Activated CD4-positive, alpha-beta T cell treated with anti-CD3 and anti-CD28 coated beads for 36 hours (primary cell): ENCODE results near the gene PALS2. TPM values are rescaled to one million over a fixed set of nuclear protein-coding genes. Genes with fewer than 3 reads are reported as not detected.

Source experiments
- ATAC-seq: fragments of 200-7000 bp; cut with Tn5 transposase; one replicate; pipeline ENCODE4 v1.10.0; 2021; ENCODE audit warnings: mild to moderate bottlenecking, moderate library complexity
- CTCF ChIA-PET: fragments of 350-600 bp; sonication (Branson Sonifier 250); formaldehyde crosslinking; loops from one replicate; lab custom pipeline; 2021; ENCODE audit warnings: antibody characterized with exemption; lab: Charles Lee
- POLR2A ChIA-PET: fragments of 350-600 bp; sonication (Branson Sonifier 250); formaldehyde crosslinking; loops from one replicate; lab custom pipeline; 2021; ENCODE audit warnings: antibody characterized with exemption, inconsistent platforms; lab: Charles Lee
- DNase-seq: peaks from one replicate; pipeline ENCODE4 v3.0.0-alpha.2; 2020
- H3K27ac Mint-ChIP-seq: one replicate; pipeline ENCODE4 v1.8.0; 2021; ENCODE audit warnings: mixed read lengths
- H3K27me3 Mint-ChIP-seq: one replicate; pipeline ENCODE4 v1.8.0; 2021; ENCODE audit warnings: mixed read lengths
- H3K36me3 Mint-ChIP-seq: one replicate; pipeline ENCODE4 v1.8.0; 2021; ENCODE audit warnings: low read depth, mixed read lengths
- H3K4me1 Mint-ChIP-seq: one replicate; pipeline ENCODE4 v1.8.0; 2021; ENCODE audit warnings: mixed read lengths
- H3K4me3 Mint-ChIP-seq: one replicate; pipeline ENCODE4 v1.8.0; 2021; ENCODE audit warnings: mild to moderate bottlenecking, moderate library complexity, mixed read lengths
- H3K9me3 Mint-ChIP-seq: one replicate; pipeline ENCODE4 v1.8.0; 2021; ENCODE audit warnings: low read depth, mixed read lengths
- intact Hi-C, 2 experiments: fragments of 100-400 bp; cut with DNase I in 1 of 2; cut with micrococcal nuclease in 1 of 2; formaldehyde crosslinking; loops; one replicate each; pipeline versions ENCODE4 v1.14.2 to v1.15.1; 2022 to 2024; cut with DNase I, micrococcal nuclease
- total RNA-seq, 2 experiments: library from RNA; stranded (reverse); gene quantifications; one replicate each; pipeline ENCODE4 v1.2.3, GENCODE V29; 2021

Gene PALS2
- total RNA-seq, 2 experiments from 2014 or later = 20.8 to 41.7 TPM

DNA sequence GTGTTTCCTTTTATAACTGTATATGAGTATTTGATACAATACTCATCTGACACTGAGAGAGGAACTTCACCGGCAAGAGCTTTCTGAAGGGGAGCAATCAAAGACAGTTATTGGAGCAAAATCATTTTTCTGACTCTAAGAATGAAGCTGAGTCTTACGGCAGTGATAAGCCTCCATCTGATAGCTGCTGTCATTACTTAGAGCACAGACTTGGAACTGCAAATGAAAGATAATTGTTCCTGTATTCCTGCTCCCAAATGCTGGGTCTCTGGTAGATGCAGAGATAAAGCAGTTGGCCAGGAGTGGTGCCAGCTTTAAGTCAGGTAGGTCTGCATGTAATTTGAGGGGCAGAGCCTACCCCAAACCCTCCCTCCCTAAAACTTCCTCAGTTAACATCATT is 2.3 kb upstream of the PALS2 start:
- H3K9me3 Mint-ChIP-seq = no peaks in the 10 kb centered on the region
- ChIA-PET POLR2A (interaction anchor here (0.6 kb wide), 1 partner anchor 58 kb away, joined by 4 read pairs; no protein-coding TSS in a partner anchor), CTCF (no interaction called here)
- H3K36me3 Mint-ChIP-seq = no peaks in the 10 kb centered on the region
- H3K4me3 Mint-ChIP-seq = no peak overlapping the region
- intact Hi-C loops = loop anchor here (5.0 to 10.0 kb wide), 9 partner anchors 184 to 1631 kb away; partner anchors contain the start of genes CBX3 (in 1 of the 2), CCDC126 (in 1 of the 2), FAM221A (in 1 of the 2) and GSDME (in 1 of the 2)
- peaks cover 15% of the 10 kb centered on the region for H3K27me3 Mint-ChIP-seq
- ATAC-seq (no peak), DNase-seq (no peak)
- H3K27ac Mint-ChIP-seq = no peak overlapping the region
- peaks cover 27% of the 10 kb centered on the region for H3K4me1 Mint-ChIP-seq

DNA sequence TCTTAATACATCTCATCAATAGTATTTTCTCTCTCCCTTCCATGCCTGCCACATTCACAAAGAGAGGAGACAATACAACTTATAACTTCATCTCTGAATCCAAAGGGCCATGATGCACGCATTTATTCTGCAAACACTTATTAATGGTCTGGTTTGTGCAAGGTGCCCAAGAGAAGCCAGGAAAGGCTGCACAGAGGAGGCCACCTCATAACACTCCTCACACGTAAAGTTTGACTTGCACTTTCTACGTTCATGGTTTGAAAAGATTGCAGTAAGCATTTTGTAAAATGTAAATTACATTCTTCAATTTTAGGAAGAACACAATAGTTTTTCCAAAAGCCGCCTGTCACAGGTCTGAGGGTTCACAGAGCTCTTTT is 1.2 kb upstream of the PALS2 start:
- H3K36me3 Mint-ChIP-seq = no peaks in the 10 kb centered on the region
- ATAC-seq (peak; percentile 16), DNase-seq (peak; percentile 25)
- H3K4me1 Mint-ChIP-seq = peaks cover 33% of the 10 kb centered on the region
- CTCF ChIA-PET = interaction anchor here (0.5 to 1.1 kb wide), 2 partner anchors 237 to 410 kb away, joined by 3 read pairs; no protein-coding TSS in a partner anchor
- H3K9me3 Mint-ChIP-seq = no peaks in the 10 kb centered on the region
- intact Hi-C loops = loop anchor here (1.0 to 10.0 kb wide), 12 partner anchors 183 to 1630 kb away; partner anchors contain the start of genes CBX3 (in 1 of the 2), CCDC126 (in 1 of the 2), FAM221A (in 1 of the 2) and GSDME (in 1 of the 2)
- POLR2A ChIA-PET = no interaction called here
- H3K27me3 Mint-ChIP-seq = peaks cover 13% of the 10 kb centered on the region
- peak overlapping the region; percentile 74 for H3K4me3 Mint-ChIP-seq
- peak overlapping the region; percentile 79 for H3K27ac Mint-ChIP-seq

DNA sequence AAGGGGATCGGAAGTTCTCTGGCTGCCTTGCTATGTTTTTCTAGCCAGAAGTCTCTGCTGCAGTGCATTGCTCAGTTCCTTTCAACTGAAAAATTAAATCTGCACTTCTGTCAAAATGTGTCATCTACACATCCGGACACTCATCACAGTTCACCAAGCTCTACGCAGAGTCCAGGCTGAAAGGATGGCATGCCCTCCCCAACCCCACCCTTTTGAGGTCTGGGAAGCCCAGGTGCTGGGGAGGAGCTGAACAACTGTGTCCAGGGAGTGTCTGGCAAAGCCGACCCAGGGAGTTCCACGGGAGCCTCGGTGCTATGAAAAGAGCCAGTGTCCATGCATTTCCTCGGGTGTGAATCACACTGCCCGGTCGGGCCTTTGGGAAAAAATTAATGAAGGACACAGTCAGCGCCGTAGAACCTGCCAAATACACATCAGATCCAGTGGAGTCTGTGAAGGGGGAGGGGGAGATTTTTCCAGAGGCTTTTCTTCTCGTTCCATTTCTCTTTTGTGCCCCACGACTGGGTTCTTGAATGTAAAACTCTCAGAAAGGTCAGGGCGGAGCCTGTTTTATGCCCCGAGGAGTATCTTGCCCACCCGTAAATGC is 757 bp upstream of the PALS2 start:
- Mint-ChIP-seq H3K27me3 (peaks cover 12% of the 10 kb centered on the region), H3K9me3 (no peaks in the 10 kb centered on the region), H3K27ac (peak overlapping the region; percentile 79), H3K4me1 (peaks cover 33% of the 10 kb centered on the region), H3K4me3 (peak overlapping the region; percentile 74), H3K36me3 (no peaks in the 10 kb centered on the region)
- ChIA-PET POLR2A (no interaction called here), CTCF (interaction anchor here (0.5 to 1.1 kb wide), 2 partner anchors 236 to 409 kb away, joined by 3 read pairs; no protein-coding TSS in a partner anchor)
- DNase-seq (peak; percentile 46), ATAC-seq (peak; percentile 56)
- intact Hi-C loops = loop anchor here (1.0 to 10.0 kb wide), 12 partner anchors 182 to 1630 kb away; partner anchors contain the start of genes CBX3 (in 1 of the 2), CCDC126 (in 1 of the 2), FAM221A (in 1 of the 2) and GSDME (in 1 of the 2)

DNA sequence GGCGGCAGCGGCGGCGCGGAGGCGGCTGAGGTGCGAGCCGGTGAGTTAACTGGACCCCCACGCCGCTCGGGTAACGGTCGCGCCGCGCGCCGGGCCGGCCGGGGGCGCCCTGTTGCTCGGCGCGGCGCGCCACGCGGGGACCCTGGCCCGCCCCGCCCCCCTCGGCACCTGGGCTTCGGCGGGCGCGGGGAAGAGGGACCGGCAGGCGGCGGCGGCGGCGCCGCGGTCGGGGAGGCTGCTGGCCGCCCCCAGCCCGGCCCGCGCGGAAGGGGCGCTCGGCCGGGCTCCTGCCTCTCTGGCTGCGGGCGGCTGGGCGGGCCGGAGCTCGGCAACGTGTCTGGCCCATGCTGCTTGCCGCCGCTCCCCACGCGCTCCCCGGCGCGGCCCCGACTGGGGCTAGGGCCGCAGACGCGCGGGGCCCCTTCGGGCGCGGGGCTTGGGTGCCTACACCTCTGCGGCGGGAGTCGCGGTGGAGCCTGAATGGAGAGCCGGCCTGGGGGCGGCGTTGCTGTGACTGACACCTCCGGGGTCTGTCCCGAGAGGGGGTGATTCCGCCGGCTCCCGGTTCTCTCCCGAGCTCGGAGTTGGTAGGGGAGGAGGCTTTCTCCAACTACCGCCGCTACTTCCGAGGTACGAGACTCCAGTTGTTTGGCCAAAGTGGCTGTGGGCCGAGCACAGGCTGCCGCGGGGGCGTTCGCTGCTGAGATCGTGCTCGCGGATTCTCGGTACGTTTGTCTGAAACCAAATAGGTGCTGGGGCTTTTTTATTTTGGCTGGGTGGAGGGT is 494 bp downstream of the PALS2 start:
- Mint-ChIP-seq H3K36me3 (no peaks in the 10 kb centered on the region), H3K4me1 (peaks cover 40% of the 10 kb centered on the region), H3K4me3 (peak overlapping the region; percentile 88), H3K27ac (peak overlapping the region; percentile 86), H3K27me3 (peaks cover 12% of the 10 kb centered on the region), H3K9me3 (no peaks in the 10 kb centered on the region)
- CTCF ChIA-PET = interaction anchor here (0.6 to 3.3 kb wide), 5 partner anchors 9 to 1096 kb away, joined by 3 to 31 read pairs (median 3); no protein-coding TSS in a partner anchor
- intact Hi-C loops = loop anchor here (1.0 to 10.0 kb wide), 12 partner anchors 181 to 1629 kb away; partner anchors contain the start of genes GSDME (in 2 of the 2), CBX3 (in 1 of the 2), CCDC126 (in 1 of the 2) and FAM221A (in 1 of the 2)
- peak; percentile 62 for DNase-seq
- POLR2A ChIA-PET = no interaction called here
- peak; percentile 17 for ATAC-seq

DNA sequence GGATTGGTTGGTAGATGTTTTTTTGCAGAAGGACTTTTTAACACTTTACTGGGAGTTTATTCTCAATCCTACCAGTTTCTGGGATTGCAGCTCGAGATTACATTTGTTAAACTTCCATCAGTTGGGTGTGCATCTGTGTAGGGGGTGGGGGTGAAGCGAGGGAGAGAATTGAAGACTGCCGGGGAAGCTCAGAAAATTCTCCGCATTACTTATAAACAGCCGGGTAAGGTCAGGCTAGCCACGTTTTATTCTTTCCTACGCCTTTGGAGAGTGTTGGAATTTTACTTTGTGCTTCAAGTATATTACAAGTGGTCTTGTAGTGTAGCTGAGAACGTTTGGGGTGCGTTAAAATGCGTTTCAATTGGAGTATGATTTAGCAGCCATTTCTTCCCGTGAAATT is 1.1 kb downstream of the PALS2 start:
- peaks cover 12% of the 10 kb centered on the region for H3K27me3 Mint-ChIP-seq
- DNase-seq (no peak), ATAC-seq (no peak)
- peak overlapping the region; percentile 88 for H3K4me3 Mint-ChIP-seq
- H3K27ac Mint-ChIP-seq = peak overlapping the region; percentile 86
- H3K36me3 Mint-ChIP-seq = no peaks in the 10 kb centered on the region
- intact Hi-C loops = loop anchor here (5.0 to 10.0 kb wide), 9 partner anchors 180 to 1628 kb away; partner anchors contain the start of genes CBX3 (in 1 of the 2), CCDC126 (in 1 of the 2), FAM221A (in 1 of the 2) and GSDME (in 1 of the 2)
- ChIA-PET POLR2A (no interaction called here), CTCF (interaction anchor here (0.7 to 3.3 kb wide), 4 partner anchors 9 to 405 kb away, joined by 3 to 31 read pairs (median 4); no protein-coding TSS in a partner anchor)
- H3K4me1 Mint-ChIP-seq = peaks cover 46% of the 10 kb centered on the region
- H3K9me3 Mint-ChIP-seq = no peaks in the 10 kb centered on the region

DNA sequence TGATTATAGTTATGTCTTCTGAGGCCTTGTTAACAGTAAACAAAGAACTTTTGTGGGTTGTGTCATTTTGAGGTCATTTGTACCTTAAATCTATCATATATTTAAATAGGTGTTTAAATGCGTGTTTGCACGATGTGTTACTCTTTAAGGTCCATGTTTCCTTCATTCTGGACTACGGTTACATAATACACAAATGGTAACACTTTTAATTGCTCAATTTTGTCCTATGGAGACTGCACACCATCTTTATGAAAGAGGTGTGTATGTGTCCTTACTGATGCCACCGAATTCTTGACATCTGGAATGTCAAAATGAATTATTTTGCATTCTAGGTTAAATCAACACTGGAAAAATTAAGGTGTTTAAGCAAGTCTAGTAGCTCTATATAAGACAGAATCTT is 1.7 kb downstream of the PALS2 start:
- Mint-ChIP-seq H3K4me3 (peak overlapping the region; percentile 88), H3K27me3 (peaks cover 8% of the 10 kb centered on the region), H3K4me1 (peaks cover 50% of the 10 kb centered on the region), H3K27ac (no peak overlapping the region), H3K9me3 (no peaks in the 10 kb centered on the region), H3K36me3 (no peaks in the 10 kb centered on the region)
- ChIA-PET CTCF (interaction anchor here (0.7 to 3.3 kb wide), 6 partner anchors 8 to 1168 kb away, joined by 3 to 31 read pairs (median 4); no protein-coding TSS in a partner anchor), POLR2A (interaction anchor here (0.6 kb wide), 1 partner anchor 375 kb away, joined by 4 read pairs; no protein-coding TSS in a partner anchor)
- intact Hi-C loops = loop anchor here (5.0 to 10.0 kb wide), 9 partner anchors 180 to 1627 kb away; partner anchors contain the start of genes CBX3 (in 1 of the 2), CCDC126 (in 1 of the 2), FAM221A (in 1 of the 2) and GSDME (in 1 of the 2)
- ATAC-seq (no peak), DNase-seq (no peak)

DNA sequence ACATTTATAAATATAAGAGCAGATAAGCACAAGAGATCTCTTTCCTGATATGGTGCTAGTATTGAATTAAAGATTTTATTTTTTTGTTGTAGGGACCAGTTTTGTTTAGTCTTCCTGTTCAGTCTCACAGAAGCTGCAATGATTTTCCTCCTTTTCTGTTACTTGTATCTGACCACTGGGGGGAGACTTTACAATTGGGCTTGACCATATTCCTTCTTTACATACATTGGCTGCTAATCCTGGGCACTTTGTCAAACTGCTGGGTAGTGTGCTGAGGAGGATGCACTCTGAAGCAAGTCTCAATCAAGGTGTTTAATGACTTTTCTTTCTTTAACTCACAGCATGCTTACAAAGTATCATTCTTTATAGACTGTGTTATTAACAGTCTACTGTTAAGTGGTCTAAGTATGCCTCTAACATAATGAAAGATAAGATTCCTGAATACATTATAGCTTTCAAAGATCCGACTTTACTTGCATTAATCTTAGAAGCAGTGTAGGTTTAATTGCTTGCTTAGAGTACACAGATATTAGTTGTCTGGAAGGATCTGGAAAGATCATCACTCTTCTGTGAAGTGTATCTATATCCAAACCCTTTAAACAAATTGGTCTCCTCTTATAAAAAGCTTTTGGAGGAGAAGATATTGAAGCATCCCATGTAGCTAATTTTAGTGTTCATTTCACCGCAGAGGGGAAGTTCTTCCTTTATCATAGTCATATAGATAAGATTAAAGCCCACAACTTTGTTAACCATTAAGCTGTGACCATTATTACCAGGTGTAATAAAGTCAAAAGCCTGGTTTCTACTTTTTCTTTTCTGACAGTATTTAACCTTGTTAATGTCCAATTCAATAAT is 3.1 kb downstream of the PALS2 start:
- intact Hi-C loops = loop anchor here (1.0 to 10.0 kb wide), 5 partner anchors 89 to 1032 kb away; partner anchors contain the start of genes FAM221A (in 1 of the 2) and GSDME (in 1 of the 2)
- no peak overlapping the region for H3K4me3 Mint-ChIP-seq
- peaks cover 2% of the 10 kb centered on the region for H3K36me3 Mint-ChIP-seq
- no peak overlapping the region for H3K27ac Mint-ChIP-seq
- H3K9me3 Mint-ChIP-seq = no peaks in the 10 kb centered on the region
- H3K27me3 Mint-ChIP-seq = no peaks in the 10 kb centered on the region
- POLR2A ChIA-PET = interaction anchor here (0.6 kb wide), 1 partner anchor 240 kb away, joined by 3 read pairs; no protein-coding TSS in a partner anchor
- DNase-seq (no peak), ATAC-seq (no peak)
- H3K4me1 Mint-ChIP-seq = peaks cover 59% of the 10 kb centered on the region
- CTCF ChIA-PET = interaction anchor here (0.6 to 3.3 kb wide), 9 partner anchors 9 to 279 kb away, joined by 3 to 31 read pairs (median 3); no protein-coding TSS in a partner anchor

DNA sequence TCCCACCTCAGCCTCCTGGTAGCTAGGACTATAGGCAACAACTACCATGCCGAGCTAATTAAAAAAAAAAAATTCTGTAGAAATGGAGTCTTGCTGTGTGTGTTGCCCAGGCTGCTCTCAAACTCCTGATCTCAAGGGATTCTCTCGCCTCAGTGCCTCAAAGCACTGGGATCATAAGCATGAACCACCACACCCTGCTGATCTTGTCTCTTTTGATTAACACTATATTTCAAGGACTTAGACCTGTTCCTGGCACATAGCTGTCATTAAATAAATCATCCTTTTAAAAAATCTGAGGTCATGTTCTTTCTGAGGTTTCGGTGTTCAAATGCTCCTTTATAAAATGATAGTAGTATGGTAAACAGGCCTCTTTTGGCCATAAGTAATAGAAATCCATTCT is 4.8 kb downstream of the PALS2 start:
- peaks cover 50% of the 10 kb centered on the region for H3K4me1 Mint-ChIP-seq
- H3K27me3 Mint-ChIP-seq = no peaks in the 10 kb centered on the region
- POLR2A ChIA-PET = no interaction called here
- CTCF ChIA-PET = interaction anchor here (1.4 kb wide), 1 partner anchor 91 kb away, joined by 3 read pairs; no protein-coding TSS in a partner anchor
- intact Hi-C loops = loop anchor here (10.0 kb wide), 4 partner anchors 177 to 1033 kb away; partner anchors contain the start of genes FAM221A (in 1 of the 2) and GSDME (in 1 of the 2)
- peaks cover 2% of the 10 kb centered on the region for H3K36me3 Mint-ChIP-seq
- H3K9me3 Mint-ChIP-seq = no peaks in the 10 kb centered on the region
- no peak overlapping the region for H3K4me3 Mint-ChIP-seq
- no peak overlapping the region for H3K27ac Mint-ChIP-seq
- ATAC-seq (no peak), DNase-seq (no peak)

DNA sequence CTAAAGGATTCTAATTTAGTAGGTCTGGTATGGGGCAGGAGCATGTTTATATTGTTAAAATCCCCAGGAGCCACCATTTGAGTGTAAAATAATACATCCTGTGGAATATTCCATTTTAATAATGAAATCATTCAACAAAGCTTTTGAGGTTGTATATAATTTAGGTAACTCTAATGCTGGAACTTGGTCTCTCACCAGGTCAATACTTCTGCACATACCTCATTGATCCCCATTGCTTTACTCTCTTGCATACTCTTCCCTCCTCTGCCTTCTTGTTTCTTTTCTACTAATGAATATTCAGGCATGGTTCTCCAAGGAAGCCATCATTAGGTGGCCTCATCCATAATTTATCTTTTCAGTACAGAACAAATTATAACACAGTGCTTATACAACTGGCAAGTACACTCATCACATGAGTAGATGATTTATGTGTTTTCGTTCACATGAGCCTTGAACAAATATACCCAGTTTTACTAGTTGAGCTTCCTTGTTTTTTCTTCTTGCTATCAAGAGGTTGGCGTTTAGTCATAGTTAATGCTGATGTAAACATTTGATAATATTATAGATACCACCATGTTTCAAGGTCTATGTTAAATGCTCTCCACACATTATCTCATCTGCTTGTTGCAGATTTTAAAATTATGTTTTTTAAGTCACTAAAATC is 7.2 kb downstream of the PALS2 start:
- H3K9me3 Mint-ChIP-seq = no peaks in the 10 kb centered on the region
- ChIA-PET CTCF (interaction anchor here (0.9 kb wide), 1 partner anchor 11 kb away, joined by 3 read pairs; no protein-coding TSS in a partner anchor), POLR2A (no interaction called here)
- intact Hi-C loops = no loop called here
- peaks cover 2% of the 10 kb centered on the region for H3K36me3 Mint-ChIP-seq
- H3K27ac Mint-ChIP-seq = no peak overlapping the region
- no peak overlapping the region for H3K4me3 Mint-ChIP-seq
- ATAC-seq = no peak
- no peaks in the 10 kb centered on the region for H3K27me3 Mint-ChIP-seq
- peaks cover 38% of the 10 kb centered on the region for H3K4me1 Mint-ChIP-seq
- no peak for DNase-seq
